Uterus (tissue), 2 donors: Measurements from ENCODE around the gene SRCIN1.
"Not testable (repeated sequence)": the region's sequence is repeated elsewhere in the genome, so short reads cannot be mapped to it uniquely, and the experiment has no call there.

Experiments used
- CTCF ChIP-seq, 4 experiments: fragments of 200-600 bp in 2 of 4; fragments of 450-650 bp in 2 of 4; sonication (generic) in 2 of 4; IDR thresholded peaks; one replicate each; pipeline ENCODE4 v1.5.1; 2016 to 2019; ENCODE audit warnings: antibody characterized with exemption in 4 of 4, mild to moderate bottlenecking in 2 of 4, moderate library complexity in 1 of 4
- POLR2A ChIP-seq, 2 donors: fragments of 450-650 bp; IDR thresholded peaks; one replicate each; pipeline ENCODE4 v1.6.1; 2016; ENCODE audit warnings: antibody characterized with exemption in 2 of 2, mild to moderate bottlenecking in 1 of 2, moderate library complexity in 1 of 2

DNA sequence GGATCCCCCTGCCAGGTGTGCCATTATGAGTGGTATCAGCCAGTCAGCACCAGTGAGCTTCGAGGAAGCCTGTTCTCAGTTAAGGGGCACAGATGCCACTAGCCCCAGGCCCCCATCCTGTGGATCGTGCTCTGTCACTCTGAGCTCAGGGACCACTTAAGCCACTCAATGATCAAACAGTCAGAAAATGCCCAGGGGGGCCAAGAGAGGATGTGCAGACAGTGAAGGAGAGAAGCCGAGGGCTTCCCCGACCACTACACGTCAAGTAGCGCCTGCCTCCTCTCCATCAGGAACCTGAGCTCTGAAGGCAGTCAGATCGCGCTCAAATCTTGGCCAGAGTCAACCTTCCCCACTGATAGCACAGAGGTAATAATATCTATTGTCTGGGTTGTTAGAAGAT is 79.2 kb downstream of the SRCIN1 start:
- not testable (repeated sequence) for TF ChIP-seq CTCF, POLR2A (IDR thresholded peaks at IDR 0.05)
